Ishikawa (cell line): ENCODE data around the gene TMPRSS2.

Experiments
- CREB1 ChIP-seq: IDR thresholded peaks from 2 replicates; pipeline ENCODE4 v1.6.1; 2012; ENCODE audit warnings: low read depth
- NFIC ChIP-seq: IDR thresholded peaks from 2 replicates; pipeline ENCODE4 v1.6.1; 2012
- RAD21 ChIP-seq: IDR thresholded peaks from 2 replicates; pipeline ENCODE4 v1.6.1; 2012; ENCODE audit warnings: low read depth

- TF ChIP-seq CREB1, result no peak
- no peak for TF ChIP-seq RAD21
- no peak for TF ChIP-seq NFIC
Observed at GRCh38 chr21:41418956-41419680, 88.8 kb downstream of the TMPRSS2 start.
